ENCODE data around the gene ST7. TPM values are rescaled to one million over a fixed set of nuclear protein-coding genes. Genes with fewer than 3 reads are reported as not detected.

ST7 gene
- total and polyA plus RNA-seq, 2 of the 13 experiments (the other 11 are each of a cell fraction or from before 2014, with no cell fraction given): 17.3 to 23.5 TPM

DNA sequence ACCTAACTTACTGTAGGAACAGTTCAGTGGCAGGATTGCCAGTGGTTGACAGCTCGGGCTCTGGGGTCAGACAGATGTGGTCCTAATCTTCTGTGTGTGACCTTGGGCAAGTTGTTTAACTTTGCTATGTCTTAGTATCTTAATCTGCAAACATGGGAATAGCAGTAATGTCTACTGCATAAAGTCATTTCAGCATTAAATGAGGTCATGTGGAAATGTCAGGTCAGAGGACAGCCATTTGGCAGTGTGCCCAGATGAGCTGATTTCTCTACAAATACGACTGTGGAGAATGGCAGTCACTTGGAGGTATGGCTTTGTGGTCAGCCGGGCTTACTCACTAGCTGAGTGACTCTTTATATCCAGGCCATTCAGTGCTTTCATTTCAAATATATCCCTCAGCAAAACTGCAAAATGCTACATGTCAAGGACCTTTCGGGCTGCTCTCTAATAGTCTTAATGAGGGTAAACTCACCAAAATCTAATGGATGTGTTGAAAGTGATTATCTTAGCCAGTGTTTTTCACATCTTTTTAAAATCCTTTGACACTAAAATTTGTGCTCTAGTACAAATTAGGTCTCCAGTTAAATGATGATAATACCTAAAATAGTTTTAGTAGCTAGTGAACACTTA, 171.4 kb downstream of the ST7 start (continued):
- TF ChIP-seq AHDC1 (CRISPR knock-in tag; IDR thresholded peaks at IDR 0.05; ENCODE audit: borderline replicate concordance) (no peak), MYC (CRISPR knock-in tag; IDR thresholded peaks at IDR 0.05; ENCODE audit: borderline replicate concordance) (no peak), ZKSCAN5 (CRISPR knock-in tag; IDR thresholded peaks at IDR 0.05) (no peak), ZNF775 (CRISPR knock-in tag; IDR thresholded peaks at IDR 0.05; ENCODE audit: borderline replicate concordance) (no peak), ZNF224 (CRISPR knock-in tag; IDR thresholded peaks at IDR 0.05) (no peak), YY1 (IDR thresholded peaks at IDR 0.05; ENCODE audit: insufficient read depth, insufficient replicate concordance, low read depth, low read length) (no peak), ZNF782 (CRISPR knock-in tag; IDR thresholded peaks at IDR 0.05; ENCODE audit: borderline replicate concordance) (no peak), ZNF18 (CRISPR knock-in tag; IDR thresholded peaks at IDR 0.05; ENCODE audit: insufficient replicate concordance) (no peak), POLR2AphosphoS2 (IDR thresholded peaks at IDR 0.05; ENCODE audit: low read depth, low read length) (no peak)
- TF ChIP-seq, protein P1, sequence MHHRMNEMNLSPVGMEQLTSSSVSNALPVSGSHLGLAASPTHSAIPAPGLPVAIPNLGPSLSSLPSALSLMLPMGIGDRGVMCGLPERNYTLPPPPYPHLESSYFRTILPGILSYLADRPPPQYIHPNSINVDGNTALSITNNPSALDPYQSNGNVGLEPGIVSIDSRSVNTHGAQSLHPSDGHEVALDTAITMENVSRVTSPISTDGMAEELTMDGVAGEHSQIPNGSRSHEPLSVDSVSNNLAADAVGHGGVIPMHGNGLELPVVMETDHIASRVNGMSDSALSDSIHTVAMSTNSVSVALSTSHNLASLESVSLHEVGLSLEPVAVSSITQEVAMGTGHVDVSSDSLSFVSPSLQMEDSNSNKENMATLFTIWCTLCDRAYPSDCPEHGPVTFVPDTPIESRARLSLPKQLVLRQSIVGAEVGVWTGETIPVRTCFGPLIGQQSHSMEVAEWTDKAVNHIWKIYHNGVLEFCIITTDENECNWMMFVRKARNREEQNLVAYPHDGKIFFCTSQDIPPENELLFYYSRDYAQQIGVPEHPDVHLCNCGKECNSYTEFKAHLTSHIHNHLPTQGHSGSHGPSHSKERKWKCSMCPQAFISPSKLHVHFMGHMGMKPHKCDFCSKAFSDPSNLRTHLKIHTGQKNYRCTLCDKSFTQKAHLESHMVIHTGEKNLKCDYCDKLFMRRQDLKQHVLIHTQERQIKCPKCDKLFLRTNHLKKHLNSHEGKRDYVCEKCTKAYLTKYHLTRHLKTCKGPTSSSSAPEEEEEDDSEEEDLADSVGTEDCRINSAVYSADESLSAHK (CRISPR knock-in tag; IDR thresholded peaks at IDR 0.05; ENCODE audit: borderline replicate concordance): no peak
- TF ChIP-seq, protein P2, sequence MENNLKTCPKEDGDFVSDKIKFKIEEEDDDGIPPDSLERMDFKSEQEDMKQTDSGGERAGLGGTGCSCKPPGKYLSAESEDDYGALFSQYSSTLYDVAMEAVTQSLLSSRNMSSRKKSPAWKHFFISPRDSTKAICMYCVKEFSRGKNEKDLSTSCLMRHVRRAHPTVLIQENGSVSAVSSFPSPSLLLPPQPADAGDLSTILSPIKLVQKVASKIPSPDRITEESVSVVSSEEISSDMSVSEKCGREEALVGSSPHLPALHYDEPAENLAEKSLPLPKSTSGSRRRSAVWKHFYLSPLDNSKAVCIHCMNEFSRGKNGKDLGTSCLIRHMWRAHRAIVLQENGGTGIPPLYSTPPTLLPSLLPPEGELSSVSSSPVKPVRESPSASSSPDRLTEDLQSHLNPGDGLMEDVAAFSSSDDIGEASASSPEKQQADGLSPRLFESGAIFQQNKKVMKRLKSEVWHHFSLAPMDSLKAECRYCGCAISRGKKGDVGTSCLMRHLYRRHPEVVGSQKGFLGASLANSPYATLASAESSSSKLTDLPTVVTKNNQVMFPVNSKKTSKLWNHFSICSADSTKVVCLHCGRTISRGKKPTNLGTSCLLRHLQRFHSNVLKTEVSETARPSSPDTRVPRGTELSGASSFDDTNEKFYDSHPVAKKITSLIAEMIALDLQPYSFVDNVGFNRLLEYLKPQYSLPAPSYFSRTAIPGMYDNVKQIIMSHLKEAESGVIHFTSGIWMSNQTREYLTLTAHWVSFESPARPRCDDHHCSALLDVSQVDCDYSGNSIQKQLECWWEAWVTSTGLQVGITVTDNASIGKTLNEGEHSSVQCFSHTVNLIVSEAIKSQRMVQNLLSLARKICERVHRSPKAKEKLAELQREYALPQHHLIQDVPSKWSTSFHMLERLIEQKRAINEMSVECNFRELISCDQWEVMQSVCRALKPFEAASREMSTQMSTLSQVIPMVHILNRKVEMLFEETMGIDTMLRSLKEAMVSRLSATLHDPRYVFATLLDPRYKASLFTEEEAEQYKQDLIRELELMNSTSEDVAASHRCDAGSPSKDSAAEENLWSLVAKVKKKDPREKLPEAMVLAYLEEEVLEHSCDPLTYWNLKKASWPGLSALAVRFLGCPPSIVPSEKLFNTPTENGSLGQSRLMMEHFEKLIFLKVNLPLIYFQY (CRISPR knock-in tag; IDR thresholded peaks at IDR 0.05; ENCODE audit: borderline replicate concordance): no peak
- TF ChIP-seq, protein P3, sequence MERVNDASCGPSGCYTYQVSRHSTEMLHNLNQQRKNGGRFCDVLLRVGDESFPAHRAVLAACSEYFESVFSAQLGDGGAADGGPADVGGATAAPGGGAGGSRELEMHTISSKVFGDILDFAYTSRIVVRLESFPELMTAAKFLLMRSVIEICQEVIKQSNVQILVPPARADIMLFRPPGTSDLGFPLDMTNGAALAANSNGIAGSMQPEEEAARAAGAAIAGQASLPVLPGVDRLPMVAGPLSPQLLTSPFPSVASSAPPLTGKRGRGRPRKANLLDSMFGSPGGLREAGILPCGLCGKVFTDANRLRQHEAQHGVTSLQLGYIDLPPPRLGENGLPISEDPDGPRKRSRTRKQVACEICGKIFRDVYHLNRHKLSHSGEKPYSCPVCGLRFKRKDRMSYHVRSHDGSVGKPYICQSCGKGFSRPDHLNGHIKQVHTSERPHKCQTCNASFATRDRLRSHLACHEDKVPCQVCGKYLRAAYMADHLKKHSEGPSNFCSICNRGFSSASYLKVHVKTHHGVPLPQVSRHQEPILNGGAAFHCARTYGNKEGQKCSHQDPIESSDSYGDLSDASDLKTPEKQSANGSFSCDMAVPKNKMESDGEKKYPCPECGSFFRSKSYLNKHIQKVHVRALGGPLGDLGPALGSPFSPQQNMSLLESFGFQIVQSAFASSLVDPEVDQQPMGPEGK (CRISPR knock-in tag; IDR thresholded peaks at IDR 0.05): no peak; the same call in 1 of the 2 replicates
